Measurements from ENCODE around the gene NT5C2. TPM values are rescaled to one million over a fixed set of nuclear protein-coding genes. Genes with fewer than 3 reads are reported as not detected.

NT5C2 gene
- total RNA-seq, 1 donor from 2014 or later: 113 TPM

DNA sequence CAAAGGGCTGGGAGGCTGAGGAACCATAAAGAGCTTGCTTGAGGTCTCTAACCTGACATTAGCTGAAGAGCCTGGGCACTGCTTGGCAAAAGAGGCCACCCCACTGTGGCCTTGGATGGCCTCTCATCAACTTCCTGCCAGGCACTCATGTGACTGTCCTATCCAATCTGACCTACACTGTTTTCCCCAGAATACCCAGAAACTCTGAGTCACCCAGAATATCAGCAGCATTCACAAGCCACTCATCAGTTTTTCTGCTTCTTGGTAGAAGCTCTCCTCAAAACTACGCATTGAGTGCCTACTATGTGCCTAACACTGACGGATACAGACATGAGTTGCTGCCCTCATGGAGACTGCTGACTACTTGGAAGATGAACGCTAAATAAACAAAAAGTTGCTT, 4.1 kb upstream of the NT5C2 start:
- Mint-ChIP-seq H3K4me3 (ENCODE audit: unreplicated experiment) (no peak overlapping the region), H3K4me1 (ENCODE audit: low read depth, unreplicated experiment) (peaks cover 8% of the 10 kb centered on the region), H3K27ac (ENCODE audit: unreplicated experiment) (peak overlapping the region; percentile 14), H3K27me3 (ENCODE audit: low read depth, unreplicated experiment) (no peaks in the 10 kb centered on the region), H3K9me3 (ENCODE audit: unreplicated experiment) (no peaks in the 10 kb centered on the region), H3K36me3 (ENCODE audit: low read depth, unreplicated experiment) (no peaks in the 10 kb centered on the region)
- H3K4me1 ChIP-seq (ENCODE audit: insufficient read depth, low read length): peaks cover 12% of the 10 kb centered on the region
- H3K27me3 ChIP-seq (ENCODE audit: insufficient read depth, low read length): no peaks in the 10 kb centered on the region
- no peak overlapping the region for H3K4me3 ChIP-seq (ENCODE audit: insufficient read depth, low read depth, low read length)
- peaks cover 2% of the 10 kb centered on the region for H4K20me1 ChIP-seq (ENCODE audit: insufficient read depth, low read length)
- H3K27ac ChIP-seq (ENCODE audit: low read depth, low read length): no peak overlapping the region
- H3K36me3 ChIP-seq (ENCODE audit: insufficient read depth, low read length): no peaks in the 10 kb centered on the region
- H3K9ac ChIP-seq (ENCODE audit: low read length): no peak overlapping the region
- no peaks in the 10 kb centered on the region for H3K9me3 ChIP-seq (ENCODE audit: insufficient read depth, low read depth, low read length)
- TF ChIP-seq EZH2 (IDR thresholded peaks at IDR 0.05; ENCODE audit: insufficient read depth, low read length) (no peak), CTCF (IDR thresholded peaks at IDR 0.05; ENCODE audit: insufficient read depth, low read depth, low read length) (no peak)
- FAIRE-seq (no peak), DNase-seq (ENCODE audit: low read depth) (peak; percentile 56)
- peak overlapping the region; percentile 12 for H2AFZ ChIP-seq (ENCODE audit: low read depth, low read length)
- H3K79me2 ChIP-seq (ENCODE audit: insufficient read depth, low read length): peaks cover 4% of the 10 kb centered on the region
- peak overlapping the region; percentile 28 for H3K4me2 ChIP-seq (ENCODE audit: low read length)

GRCh38 chr10:103196516-103196915, 3.4 kb upstream of the NT5C2 start:
- no peaks in the 10 kb centered on the region for H3K9me3 ChIP-seq (ENCODE audit: insufficient read depth, low read depth, low read length)
- no peak for FAIRE-seq
- no peak overlapping the region for H3K27ac ChIP-seq (ENCODE audit: low read depth, low read length)
- H3K4me3 ChIP-seq (ENCODE audit: insufficient read depth, low read depth, low read length): no peak overlapping the region
- no peaks in the 10 kb centered on the region for H3K36me3 ChIP-seq (ENCODE audit: insufficient read depth, low read length)
- Mint-ChIP-seq H3K4me3 (ENCODE audit: unreplicated experiment) (no peak overlapping the region), H3K36me3 (ENCODE audit: low read depth, unreplicated experiment) (no peaks in the 10 kb centered on the region), H3K9me3 (ENCODE audit: unreplicated experiment) (no peaks in the 10 kb centered on the region), H3K27me3 (ENCODE audit: low read depth, unreplicated experiment) (no peaks in the 10 kb centered on the region), H3K27ac (ENCODE audit: unreplicated experiment) (no peak overlapping the region), H3K4me1 (ENCODE audit: low read depth, unreplicated experiment) (peaks cover 8% of the 10 kb centered on the region)
- no peak for TF ChIP-seq CTCF (IDR thresholded peaks at IDR 0.05; ENCODE audit: insufficient read depth, low read depth, low read length)
- no peak for TF ChIP-seq EZH2 (IDR thresholded peaks at IDR 0.05; ENCODE audit: insufficient read depth, low read length)
- peaks cover 16% of the 10 kb centered on the region for H3K4me1 ChIP-seq (ENCODE audit: insufficient read depth, low read length)
- H4K20me1 ChIP-seq (ENCODE audit: insufficient read depth, low read length): peaks cover 9% of the 10 kb centered on the region
- no peak for DNase-seq (ENCODE audit: low read depth)
- H2AFZ ChIP-seq (ENCODE audit: low read depth, low read length): no peak overlapping the region
- no peaks in the 10 kb centered on the region for H3K27me3 ChIP-seq (ENCODE audit: insufficient read depth, low read length)
- H3K4me2 ChIP-seq (ENCODE audit: low read length): no peak overlapping the region
- H3K9ac ChIP-seq (ENCODE audit: low read length): no peak overlapping the region
- peaks cover 11% of the 10 kb centered on the region for H3K79me2 ChIP-seq (ENCODE audit: insufficient read depth, low read length)

- peak overlapping the region; percentile 83 for H3K4me2 ChIP-seq (ENCODE audit: low read length)
- peaks cover 16% of the 10 kb centered on the region for H3K4me1 ChIP-seq (ENCODE audit: insufficient read depth, low read length)
- no peak overlapping the region for H3K4me3 ChIP-seq (ENCODE audit: insufficient read depth, low read depth, low read length)
- no peak overlapping the region for H3K9ac ChIP-seq (ENCODE audit: low read length)
- FAIRE-seq: peak; percentile 32
- TF ChIP-seq CTCF (IDR thresholded peaks at IDR 0.05; ENCODE audit: insufficient read depth, low read depth, low read length): no peak
- TF ChIP-seq EZH2 (IDR thresholded peaks at IDR 0.05; ENCODE audit: insufficient read depth, low read length): no peak
- H3K36me3 Mint-ChIP-seq (ENCODE audit: low read depth, unreplicated experiment): no peaks in the 10 kb centered on the region
- peaks cover 36% of the 10 kb centered on the region for H3K79me2 ChIP-seq (ENCODE audit: insufficient read depth, low read length)
- H3K4me3 Mint-ChIP-seq (ENCODE audit: unreplicated experiment): peak overlapping the region; percentile 86
- no peaks in the 10 kb centered on the region for H3K27me3 Mint-ChIP-seq (ENCODE audit: low read depth, unreplicated experiment)
- H3K27me3 ChIP-seq (ENCODE audit: insufficient read depth, low read length): no peaks in the 10 kb centered on the region
- DNase-seq (ENCODE audit: low read depth): peak; percentile 86
- no peaks in the 10 kb centered on the region for H3K9me3 ChIP-seq (ENCODE audit: insufficient read depth, low read depth, low read length)
- peaks cover 25% of the 10 kb centered on the region for H4K20me1 ChIP-seq (ENCODE audit: insufficient read depth, low read length)
- peak overlapping the region; percentile 76 for H2AFZ ChIP-seq (ENCODE audit: low read depth, low read length)
- H3K4me1 Mint-ChIP-seq (ENCODE audit: low read depth, unreplicated experiment): peaks cover 13% of the 10 kb centered on the region
- H3K27ac ChIP-seq (ENCODE audit: low read depth, low read length): no peak overlapping the region
- no peak overlapping the region for H3K27ac Mint-ChIP-seq (ENCODE audit: unreplicated experiment)
- no peaks in the 10 kb centered on the region for H3K36me3 ChIP-seq (ENCODE audit: insufficient read depth, low read length)
- H3K9me3 Mint-ChIP-seq (ENCODE audit: unreplicated experiment): no peaks in the 10 kb centered on the region
Measured at GRCh38 chr10:103193820-103194529, 903 bp upstream of the NT5C2 start.
